Measurements from ENCODE around the gene ORM1. TPM values are rescaled to one million over a fixed set of nuclear protein-coding genes. Genes with fewer than 3 reads are reported as not detected.

ORM1 gene
- total and polyA plus RNA-seq, 2 of the 8 experiments (the other 6 are each of a cell fraction or from before 2014, with no cell fraction given), result 0.32 TPM; not detected in 1

DNA sequence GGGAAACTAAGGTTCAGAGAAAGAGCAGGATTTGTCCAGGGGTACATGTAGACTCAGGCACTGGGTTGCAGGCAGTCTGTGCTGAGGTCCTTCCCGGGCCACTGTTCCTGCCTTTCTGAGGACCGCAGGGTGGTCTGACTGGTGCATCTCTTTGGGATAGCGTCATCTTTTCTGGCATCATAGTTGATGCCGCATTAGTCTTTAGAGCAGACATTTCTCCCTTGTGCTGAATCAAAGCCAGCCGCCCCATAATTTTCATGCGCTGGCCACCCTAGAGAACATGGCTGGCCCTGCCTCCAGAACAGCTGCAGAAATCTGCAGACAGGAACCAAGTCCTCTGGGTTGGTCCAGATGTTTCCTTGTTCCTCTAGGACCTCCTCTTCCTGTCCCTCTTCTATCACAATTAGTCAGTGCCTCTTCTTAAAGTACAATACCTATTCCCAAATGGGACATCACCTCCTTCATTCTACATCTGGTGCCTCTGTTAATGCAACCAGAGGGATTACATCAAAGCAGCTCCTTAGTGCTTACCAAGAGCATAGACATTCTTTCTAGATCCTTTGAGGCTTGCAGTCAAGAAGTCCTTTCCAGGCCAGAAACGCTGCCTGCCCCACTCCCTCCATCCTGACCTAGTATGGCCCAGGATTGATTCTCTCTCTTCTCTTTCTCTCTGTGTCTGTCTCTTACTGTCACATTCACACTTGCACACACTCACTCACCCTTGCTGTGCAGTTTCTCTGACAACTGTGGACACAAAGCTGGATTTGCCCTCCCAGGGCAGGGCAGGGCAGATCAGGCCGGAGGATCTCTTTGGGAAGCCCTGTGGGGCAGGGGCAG, 42.0 kb upstream of the ORM1 start:
- Histone ChIP-seq H3K14ac (ENCODE audit: insufficient read length) (no peak overlapping the region), H4K5ac (ENCODE audit: insufficient read length, low read depth, low read length) (no peak overlapping the region), H3K56ac (replicated peaks; ENCODE audit: insufficient read length, low read depth, low read length) (no peak overlapping the region), H2BK15ac (ENCODE audit: low read length) (no peak overlapping the region), H3K79me1 (ENCODE audit: low read depth, low read length) (no peaks in the 10 kb centered on the region), H3K9me3 (ENCODE audit: insufficient read depth in 2 of 2, low read depth in 1 of 2, low read length in 1 of 2) (no peaks in the 10 kb centered on the region), H4K91ac (replicated peaks; ENCODE audit: insufficient read length, low read length) (no peak overlapping the region), H3K23ac (ENCODE audit: insufficient read length) (no peak overlapping the region), H3K27me3 (replicated peaks in 1 of 4; ENCODE audit: control insufficient read depth in 3 of 4, extremely low read depth in 1 of 4, insufficient read depth in 3 of 4, low read length in 3 of 4) (no peaks in the 10 kb centered on the region), H2BK12ac (ENCODE audit: low read depth, low read length) (no peak overlapping the region), H2BK120ac (replicated peaks; ENCODE audit: low read depth, low read length) (no peak overlapping the region), H3K4me2 (ENCODE audit: insufficient read depth in 1 of 2, low read depth in 2 of 2, low read length in 2 of 2) (no peak overlapping the region), H3K4me3 (ENCODE audit: extremely low read depth in 1 of 4, insufficient read depth in 2 of 4, low read depth in 3 of 4, low read length in 4 of 4) (no peak overlapping the region), H2BK5ac (ENCODE audit: low read depth, low read length) (no peak overlapping the region), H3K36me3 (ENCODE audit: control insufficient read depth in 2 of 4, insufficient read depth in 4 of 4, low read length in 3 of 4) (peaks cover 0 to 4% (median 0%) of the 10 kb centered on the region in 4 experiments; a peak in 2 of 8 replicates), H2AFZ (ENCODE audit: low read length) (no peak overlapping the region), H3K79me2 (ENCODE audit: control insufficient read depth in 1 of 2, insufficient read depth in 2 of 2, low read length in 2 of 2) (no peaks in the 10 kb centered on the region), H3K27ac (ENCODE audit: low read depth, low read length) (no peak overlapping the region), H4K8ac (ENCODE audit: extremely low read depth, insufficient read depth, low read length) (no peak overlapping the region), H2BK20ac (ENCODE audit: low read length) (no peak overlapping the region), H3K4me1 (replicated peaks in 1 of 4; ENCODE audit: control insufficient read depth in 3 of 4, insufficient read depth in 4 of 4, low read length in 3 of 4) (peaks cover 0 to 6% (median 1%) of the 10 kb centered on the region in 4 experiments; a peak in 3 of 7 replicates), H3K9ac (replicated peaks in 1 of 4; ENCODE audit: extremely low read depth in 1 of 4, low read depth in 3 of 4, low read length in 3 of 4) (no peak overlapping the region), H4K20me1 (replicated peaks in 1 of 2; ENCODE audit: control insufficient read depth in 1 of 2, insufficient read depth in 2 of 2, low read length in 2 of 2) (peaks cover 1 to 6% of the 10 kb centered on the region in 2 experiments), H2AK5ac (ENCODE audit: low read depth, low read length) (no peak overlapping the region), H3K23me2 (ENCODE audit: low read depth, low read length) (peaks cover 6% of the 10 kb centered on the region; the same call in 1 of the 2 replicates), H3K18ac (ENCODE audit: extremely low read depth, low read length) (no peak overlapping the region), H3K4ac (replicated peaks; ENCODE audit: insufficient read length, low read depth, low read length) (no peak overlapping the region)
- CTCF ChIA-PET (ENCODE audit: partially characterized antibody), result interaction anchor here (0.6 to 3.1 kb wide), 11 partner anchors 10 to 200 kb away, joined by 3 to 18 read pairs (median 4); no protein-coding TSS in a partner anchor
- DNase-seq (ENCODE audit: low read depth in 1 of 2, low spot score in 2 of 2) (peak in 1 of 2 experiments; percentile 40), FAIRE-seq (no peak)
- 89% methylated on average over 8 of the region's 8 CpGs; no CpG with 5 or more reads in 1 of the 2 experiments for WGBS, 2 experiments (ENCODE audit: extremely low coverage in 1 of 2, insufficient coverage in 1 of 2, insufficient read length in 1 of 2, insufficient replicate concordance in 2 of 2, low coverage in 1 of 2, low lambda C conversion rate in 2 of 2, missing lambda C conversion rate in 1 of 2)
- POLR2A ChIA-PET (ENCODE audit: partially characterized antibody), result interaction anchor here (0.6 to 1.1 kb wide), 2 partner anchors 17 to 30 kb away, joined by 3 read pairs; no protein-coding TSS in a partner anchor
- TF ChIP-seq HDAC6 (IDR thresholded peaks at IDR 0.05; ENCODE audit: low read depth, low read length) (no peak), POLR2AphosphoS5 (IDR thresholded peaks at IDR 0.05; ENCODE audit: low read depth, low read length) (no peak), CTBP2 (IDR thresholded peaks at IDR 0.05; ENCODE audit: borderline replicate concordance, insufficient read depth, insufficient read length, low read length) (no peak), SAP30 (IDR thresholded peaks at IDR 0.05; ENCODE audit: insufficient read depth, insufficient replicate concordance, low read length) (no peak), SRF (IDR thresholded peaks at IDR 0.05; ENCODE audit: low read depth, low read length) (no peak)
- TF ChIP-seq, protein P1, sequence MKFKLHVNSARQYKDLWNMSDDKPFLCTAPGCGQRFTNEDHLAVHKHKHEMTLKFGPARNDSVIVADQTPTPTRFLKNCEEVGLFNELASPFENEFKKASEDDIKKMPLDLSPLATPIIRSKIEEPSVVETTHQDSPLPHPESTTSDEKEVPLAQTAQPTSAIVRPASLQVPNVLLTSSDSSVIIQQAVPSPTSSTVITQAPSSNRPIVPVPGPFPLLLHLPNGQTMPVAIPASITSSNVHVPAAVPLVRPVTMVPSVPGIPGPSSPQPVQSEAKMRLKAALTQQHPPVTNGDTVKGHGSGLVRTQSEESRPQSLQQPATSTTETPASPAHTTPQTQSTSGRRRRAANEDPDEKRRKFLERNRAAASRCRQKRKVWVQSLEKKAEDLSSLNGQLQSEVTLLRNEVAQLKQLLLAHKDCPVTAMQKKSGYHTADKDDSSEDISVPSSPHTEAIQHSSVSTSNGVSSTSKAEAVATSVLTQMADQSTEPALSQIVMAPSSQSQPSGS (IDR thresholded peaks at IDR 0.05; ENCODE audit: low read length), result no peak

All from H1 (cell line).